RWPE1 (cell line): ENCODE measurements around the gene TMEM135.
"Not testable (repeated sequence)": the region's sequence is repeated elsewhere in the genome, so short reads cannot be mapped to it uniquely, and the experiment has no call there.

Source experiments
- CTCF ChIA-PET: fragments of 350-600 bp; sonication (Branson Sonifier 250); formaldehyde crosslinking; extraction: SDS; loops from one replicate; lab custom pipeline; 2021; lab: Yijun Ruan, JAX
- POLR2A ChIA-PET: fragments of 400-600 bp; formaldehyde crosslinking; extraction: SDS; loops from one replicate; lab custom pipeline; 2020; ENCODE audit warnings: antibody characterized with exemption; ENCODE audit not compliant: low non-redundant PET; lab: Yijun Ruan, JAX
- DNase-seq: peaks from one replicate; pipeline ENCODE4 v3.0.0; 2012; ENCODE audit warnings: low spot score
- H3K27ac ChIP-seq: fragments of 450-650 bp; 2 replicates; pipeline ENCODE4 v1.5.1; 2017
- CTCF ChIP-seq: fragments of 450-650 bp; conservative IDR thresholded peaks from 2 replicates; pipeline ENCODE4 v1.5.1; 2017; ENCODE audit warnings: low read depth, mild to moderate bottlenecking

The TMEM135 gene

DNA sequence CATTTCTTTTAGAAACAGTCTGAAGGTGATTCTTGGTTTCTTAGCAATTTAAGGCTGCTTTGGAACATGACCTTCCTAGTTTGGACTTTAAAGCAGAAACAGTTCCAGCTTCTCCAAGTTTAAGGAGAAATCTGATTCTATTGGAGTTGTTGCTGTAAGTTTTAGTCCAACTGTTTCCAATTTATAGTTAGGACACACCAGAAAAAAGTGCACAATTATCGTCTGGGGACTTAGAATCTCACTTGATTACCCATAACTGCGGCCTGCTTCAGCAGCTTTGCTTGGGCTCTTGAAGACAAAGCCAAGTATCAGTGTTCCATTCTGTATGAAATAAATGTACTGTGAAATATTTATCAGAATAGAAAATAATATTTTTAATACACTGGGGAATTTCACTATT, 246.6 kb downstream of the TMEM135 start:
- H3K27ac ChIP-seq: no peak overlapping the region
- no peak for TF ChIP-seq CTCF
- no peak for DNase-seq
- ChIA-PET CTCF (no interaction called here), POLR2A (no interaction called here)

- POLR2A ChIA-PET, DNase-seq, H3K27ac ChIP-seq: not testable (repeated sequence)
- CTCF ChIA-PET: interaction anchor here (0.6 to 1.1 kb wide), 2 partner anchors 35 to 415 kb away, joined by 3 read pairs; no protein-coding TSS in a partner anchor
Observed at GRCh38 chr11:87285674-87286073, 247.9 kb downstream of the TMEM135 start.

- DNase-seq: no peak
- no peak overlapping the region for H3K27ac ChIP-seq
- no peak for TF ChIP-seq CTCF
- POLR2A ChIA-PET: no interaction called here
- CTCF ChIA-PET: interaction anchor here (0.5 to 0.6 kb wide), 2 partner anchors 35 to 126 kb away, joined by 3 read pairs; no protein-coding TSS in a partner anchor
Observed at GRCh38 chr11:87286338-87286737, 248.6 kb downstream of the TMEM135 start.

- ChIA-PET CTCF (interaction anchor here (0.6 to 1.4 kb wide), 2 partner anchors 351 to 1013 kb away, joined by 3 to 8 read pairs; no protein-coding TSS in a partner anchor), POLR2A (no interaction called here)
- H3K27ac ChIP-seq: no peak overlapping the region
- TF ChIP-seq CTCF: peak; percentile 68
- peak; percentile 41 for DNase-seq
Observed at GRCh38 chr11:87290304-87290922, 252.7 kb downstream of the TMEM135 start.

DNA sequence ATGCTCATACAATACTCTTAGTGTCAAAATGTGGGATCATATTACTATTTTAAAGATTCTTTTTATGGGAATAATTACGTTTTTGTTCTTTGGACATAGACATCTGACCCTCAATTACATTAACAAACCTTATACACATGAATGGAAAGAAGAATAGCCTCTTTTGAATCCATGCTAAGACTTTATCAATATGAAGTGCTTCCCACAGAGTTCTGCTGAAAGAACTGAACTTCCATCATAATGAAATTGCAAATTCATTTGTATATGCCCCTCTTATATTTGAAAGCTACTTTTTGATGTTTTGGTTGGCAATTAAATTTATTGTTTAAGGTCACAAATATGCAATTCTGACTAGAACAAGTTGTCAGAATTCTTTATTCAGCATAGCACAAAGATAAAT, 254.9 kb downstream of the TMEM135 start:
- no peak for TF ChIP-seq CTCF
- no peak for DNase-seq
- ChIA-PET POLR2A (no interaction called here), CTCF (interaction anchor here (0.6 to 0.7 kb wide), 2 partner anchors 257 to 354 kb away, joined by 3 to 5 read pairs; no protein-coding TSS in a partner anchor)
- no peak overlapping the region for H3K27ac ChIP-seq

GRCh38 chr11:87295237-87295636, 257.5 kb downstream of the TMEM135 start:
- ChIA-PET POLR2A (no interaction called here), CTCF (interaction anchor here (0.7 kb wide), 1 partner anchor 356 kb away, joined by 3 read pairs; no protein-coding TSS in a partner anchor)

More at GRCh38 chr11:87295237-87295636, 257.5 kb downstream of the TMEM135 start:
- TF ChIP-seq CTCF: no peak
- DNase-seq: no peak
- no peak overlapping the region for H3K27ac ChIP-seq
